H9 (cell line): ENCODE results near the gene RBFA. TPM values are rescaled to one million over a fixed set of nuclear protein-coding genes. Genes with fewer than 3 reads are reported as not detected.
A peak's percentile ranks its signal among the peaks of the same experiment; 100 is the strongest.

Experiments used
- DNase-seq: peaks from one replicate; pipeline ENCODE4 v3.0.0-alpha.2; 2017
- H2AFZ ChIP-seq: one replicate; pipeline ENCODE4 v1.6.1; 2013; ENCODE audit warnings: mild to moderate bottlenecking, low read length, control low read depth, moderate library complexity
- H2AK5ac ChIP-seq: 2 replicates; pipeline ENCODE4 v1.6.1; 2013; ENCODE audit warnings: low read length, control low read depth, mixed read lengths; ENCODE audit not compliant: insufficient read length
- H2BK120ac ChIP-seq: one replicate; pipeline ENCODE4 v1.6.1; 2013; ENCODE audit warnings: low read depth, mild to moderate bottlenecking, low read length, control low read depth, inconsistent platforms; ENCODE audit not compliant: poor library complexity, severe bottlenecking
- H2BK12ac ChIP-seq: 2 replicates; pipeline ENCODE4 v1.6.1; 2013; ENCODE audit warnings: low read length, control low read depth, mixed read lengths, low read depth; ENCODE audit not compliant: insufficient read length
- H2BK15ac ChIP-seq: 2 replicates; pipeline ENCODE4 v1.6.1; 2013; ENCODE audit warnings: low read depth, low read length, control low read depth
- H2BK20ac ChIP-seq: one replicate; pipeline ENCODE4 v1.6.1; 2013; ENCODE audit warnings: low read depth, mild to moderate bottlenecking, low read length, control low read depth, inconsistent platforms; ENCODE audit not compliant: poor library complexity, severe bottlenecking
- H2BK5ac ChIP-seq: 2 replicates; pipeline ENCODE4 v1.6.1; 2013; ENCODE audit warnings: low read length, control low read depth, mixed read lengths; ENCODE audit not compliant: insufficient read length
- H3K14ac ChIP-seq: 2 replicates; pipeline ENCODE4 v1.6.1; 2013; ENCODE audit warnings: low read length, control low read depth; ENCODE audit not compliant: insufficient read depth
- H3K18ac ChIP-seq: 2 replicates; pipeline ENCODE4 v1.6.1; 2013; ENCODE audit warnings: low read depth, mild to moderate bottlenecking, mixed read lengths, low read length, control low read depth; ENCODE audit not compliant: insufficient read length
- H3K23ac ChIP-seq: 2 replicates; pipeline ENCODE4 v1.6.1; 2013; ENCODE audit warnings: low read length, control low read depth, mixed read lengths, low read depth; ENCODE audit not compliant: insufficient read length
- H3K23me2 ChIP-seq: 2 replicates; pipeline ENCODE4 v1.6.1; 2013; ENCODE audit warnings: low read depth, mild to moderate bottlenecking, mixed read lengths, low read length, control low read depth; ENCODE audit not compliant: insufficient read length, poor library complexity, severe bottlenecking
- H3K27ac ChIP-seq: 2 replicates; pipeline ENCODE4 v1.5.1; 2013; ENCODE audit warnings: low read length, control low read depth, mixed read lengths, low read depth; ENCODE audit not compliant: insufficient read length
- H3K27me3 ChIP-seq: 2 replicates; pipeline ENCODE4 v1.6.1; 2013; ENCODE audit warnings: low read length, control low read depth, inconsistent platforms; ENCODE audit not compliant: insufficient read depth
- H3K4ac ChIP-seq: 2 replicates; pipeline ENCODE4 v1.6.1; 2013; ENCODE audit warnings: low read depth, mild to moderate bottlenecking, control low read depth, inconsistent platforms, low read length, moderate library complexity
- H3K4me1 ChIP-seq: 2 replicates; pipeline ENCODE4 v1.6.1; 2013; ENCODE audit warnings: low read length, control low read depth, inconsistent platforms; ENCODE audit not compliant: insufficient read depth
- H3K4me2 ChIP-seq: 2 replicates; pipeline ENCODE4 v1.6.1; 2013; ENCODE audit warnings: low read length, control low read depth, mixed read lengths; ENCODE audit not compliant: insufficient read length, insufficient read depth
- H3K56ac ChIP-seq: 2 replicates; pipeline ENCODE4 v1.6.1; 2013; ENCODE audit warnings: low read depth, mild to moderate bottlenecking, mixed read lengths, low read length, control low read depth; ENCODE audit not compliant: insufficient read length
- H3K79me1 ChIP-seq: 2 replicates; pipeline ENCODE4 v1.6.1; 2013; ENCODE audit warnings: low read depth, mild to moderate bottlenecking, moderate library complexity, low read length, control low read depth, inconsistent platforms; ENCODE audit not compliant: insufficient read depth, poor library complexity, severe bottlenecking
- H3K79me2 ChIP-seq: 2 replicates; pipeline ENCODE4 v1.6.1; 2013; ENCODE audit warnings: low read length, control low read depth, inconsistent platforms; ENCODE audit not compliant: insufficient read depth
- H3K9ac ChIP-seq: 2 replicates; pipeline ENCODE4 v1.6.1; 2013; ENCODE audit warnings: low read length, control low read depth, mixed read lengths; ENCODE audit not compliant: insufficient read length; ENCODE audit errors: extremely low read depth
- H3K9me3 ChIP-seq: one replicate; pipeline ENCODE4 v1.6.1; 2013; ENCODE audit warnings: low read depth, low read length, inconsistent platforms; ENCODE audit not compliant: control insufficient read depth
- H3T11ph ChIP-seq: one replicate; pipeline ENCODE4 v1.6.1; 2013; ENCODE audit warnings: mild to moderate bottlenecking, low read length, control low read depth, inconsistent platforms
- H4K20me1 ChIP-seq: one replicate; pipeline ENCODE4 v1.6.1; 2013; ENCODE audit not compliant: control insufficient read depth, insufficient read length, insufficient read depth
- H4K5ac ChIP-seq: 2 replicates; pipeline ENCODE4 v1.6.1; 2013; ENCODE audit warnings: low read depth, mild to moderate bottlenecking, mixed read lengths, low read length, control low read depth; ENCODE audit not compliant: insufficient read length
- H4K8ac ChIP-seq: replicated peaks from 2 replicates; pipeline ENCODE4 v1.6.1; 2013; ENCODE audit warnings: low read length, control low read depth, mixed read lengths, low read depth; ENCODE audit not compliant: insufficient read length
- H4K91ac ChIP-seq: 2 replicates; pipeline ENCODE4 v1.6.1; 2013; ENCODE audit warnings: low read depth, mild to moderate bottlenecking, moderate library complexity, mixed read lengths, low read length, control low read depth; ENCODE audit not compliant: insufficient read length
- H3K27ac Mint-ChIP-seq, 3 experiments: 2 replicates in 2 of 3; 3 replicates in 1 of 3; pipeline ENCODE4 v1.8.0; 2020 to 2021; ENCODE audit warnings: mixed read lengths in 3 of 3, mild to moderate bottlenecking in 1 of 3, moderate library complexity in 1 of 3
- H3K27me3 Mint-ChIP-seq: 2 replicates; pipeline ENCODE4 v1.8.0; 2021; ENCODE audit warnings: low read depth, mild to moderate bottlenecking, moderate library complexity, mixed read lengths
- H3K36me3 Mint-ChIP-seq, 3 experiments: 2 replicates in 2 of 3; 3 replicates in 1 of 3; pipeline ENCODE4 v1.8.0; 2020 to 2021; ENCODE audit warnings: low read depth in 3 of 3, mixed read lengths in 3 of 3; ENCODE audit not compliant: insufficient read depth in 1 of 3
- H3K4me1 Mint-ChIP-seq, 2 experiments: 2 replicates each; pipeline ENCODE4 v1.8.0; 2020; ENCODE audit warnings: mixed read lengths in 2 of 2
- H3K4me3 Mint-ChIP-seq, 2 experiments: 2 replicates in 1 of 2; 3 replicates in 1 of 2; pipeline ENCODE4 v1.8.0; 2020 to 2021; ENCODE audit warnings: mild to moderate bottlenecking in 2 of 2, mixed read lengths in 2 of 2, moderate library complexity in 1 of 2
- H3K9me3 Mint-ChIP-seq, 2 experiments: 2 replicates in 1 of 2; 3 replicates in 1 of 2; pipeline ENCODE4 v1.8.0; 2020; ENCODE audit warnings: mild to moderate bottlenecking in 2 of 2, mixed read lengths in 2 of 2, moderate library complexity in 1 of 2
- CTCF ChIP-seq: fragments of 200-600 bp; sonication (generic); conservative IDR thresholded peaks from 3 replicates; pipeline ENCODE4 v1.8.0; 2021; ENCODE audit warnings: antibody characterized with exemption, mild to moderate bottlenecking
- WGBS: extraction: QIAGEN DNeasy Blood & Tissue Kit; methylation state at CpG from one replicate; pipeline ENCODE4 v1.1.7; 2013; ENCODE audit warnings: missing lambda C conversion rate, low lambda C conversion rate, mixed read lengths; ENCODE audit not compliant: insufficient read length; ENCODE audit errors: extremely low coverage; 5-methylcytosine and 5-hydroxymethylcytosine counted together
- total RNA-seq: library from RNA; stranded (reverse); gene quantifications from 2 replicates; pipeline ENCODE4 v1.2.1, GENCODE V29; 2021

The RBFA gene
- total RNA-seq, 1 experiment from 2014 or later = 42.5 TPM

DNA sequence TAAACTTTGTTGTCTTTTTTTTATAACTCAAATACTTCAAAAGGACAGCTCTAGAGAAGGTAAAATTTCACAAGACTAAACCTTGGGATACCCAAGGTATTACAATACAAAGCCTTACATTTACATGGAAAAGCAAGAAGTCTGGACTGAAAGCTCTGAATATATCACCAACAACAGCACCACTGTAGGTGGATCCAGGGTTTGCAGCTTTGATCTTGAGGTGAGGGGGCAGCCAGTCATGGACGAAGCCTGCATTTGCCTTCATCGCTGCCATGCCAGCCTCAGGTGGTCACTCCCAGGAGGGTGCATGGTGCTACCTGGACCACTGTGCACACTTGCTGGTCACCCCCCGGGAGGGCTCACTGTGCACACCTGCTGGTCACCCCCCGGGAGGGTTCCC lies 36.6 kb downstream of the RBFA start:
- Histone ChIP-seq H3K9me3 (no peaks in the 10 kb centered on the region), H3K23me2 (no peaks in the 10 kb centered on the region), H3K18ac (no peak overlapping the region), H2BK12ac (no peak overlapping the region), H3K79me2 (no peaks in the 10 kb centered on the region), H3K14ac (no peak overlapping the region), H4K91ac (no peak overlapping the region), H3K9ac (no peak overlapping the region), H3T11ph (no peak overlapping the region), H3K23ac (no peak overlapping the region), H2BK15ac (no peak overlapping the region), H2AFZ (no peak overlapping the region), H3K4me2 (no peak overlapping the region), H2AK5ac (no peak overlapping the region), H3K4ac (no peak overlapping the region), H2BK20ac (no peak overlapping the region), H3K56ac (no peak overlapping the region), H3K27me3 (no peaks in the 10 kb centered on the region), H3K79me1 (no peaks in the 10 kb centered on the region), H3K27ac (no peak overlapping the region), H3K4me1 (peaks cover 2% of the 10 kb centered on the region; the same call in 1 of the 2 replicates), H4K20me1 (no peaks in the 10 kb centered on the region), H4K8ac (no peak overlapping the region), H2BK5ac (no peak overlapping the region), H2BK120ac (no peak overlapping the region), H4K5ac (no peak overlapping the region)
- H3K9me3 Mint-ChIP-seq = peaks cover 12 to 13% of the 10 kb centered on the region in 2 experiments
- DNase-seq = no peak
- TF ChIP-seq CTCF = peak; percentile 23; the same call in 1 of the 3 replicates
- no peak overlapping the region for H3K27ac Mint-ChIP-seq
- no peak overlapping the region for H3K4me3 Mint-ChIP-seq
- WGBS = no CpG with 5 or more reads among the region's 4 CpGs
- peaks cover 7 to 14% (median 8%) of the 10 kb centered on the region in 3 experiments; a peak in 6 of 7 replicates for H3K36me3 Mint-ChIP-seq
- peaks cover 16 to 19% of the 10 kb centered on the region in 2 experiments for H3K4me1 Mint-ChIP-seq
- H3K27me3 Mint-ChIP-seq = no peaks in the 10 kb centered on the region
